Fibroblast of lung (primary cell): Measurements from ENCODE around the gene UBE2J2.

Experiments
- EZH2 ChIP-seq: IDR thresholded peaks from 2 replicates; pipeline ENCODE4 v1.5.1; 2012; ENCODE audit warnings: low read length, control low read depth, mild to moderate bottlenecking; ENCODE audit errors: missing control alignments
- TF ChIP-seq, protein P1 (sequence below), 2 donors: IDR thresholded peaks in 1 of 2; conservative IDR thresholded peaks in 1 of 2; 1 replicate in 1 of 2; 2 replicates in 1 of 2; pipeline ENCODE4 v1.5.1; 2011 to 2012; ENCODE audit warnings: low read length in 2 of 2, control low read depth in 1 of 2, inconsistent platforms in 1 of 2, low read depth in 1 of 2, mild to moderate bottlenecking in 1 of 2

- TF ChIP-seq EZH2 = no peak
- TF ChIP-seq, protein P1, sequence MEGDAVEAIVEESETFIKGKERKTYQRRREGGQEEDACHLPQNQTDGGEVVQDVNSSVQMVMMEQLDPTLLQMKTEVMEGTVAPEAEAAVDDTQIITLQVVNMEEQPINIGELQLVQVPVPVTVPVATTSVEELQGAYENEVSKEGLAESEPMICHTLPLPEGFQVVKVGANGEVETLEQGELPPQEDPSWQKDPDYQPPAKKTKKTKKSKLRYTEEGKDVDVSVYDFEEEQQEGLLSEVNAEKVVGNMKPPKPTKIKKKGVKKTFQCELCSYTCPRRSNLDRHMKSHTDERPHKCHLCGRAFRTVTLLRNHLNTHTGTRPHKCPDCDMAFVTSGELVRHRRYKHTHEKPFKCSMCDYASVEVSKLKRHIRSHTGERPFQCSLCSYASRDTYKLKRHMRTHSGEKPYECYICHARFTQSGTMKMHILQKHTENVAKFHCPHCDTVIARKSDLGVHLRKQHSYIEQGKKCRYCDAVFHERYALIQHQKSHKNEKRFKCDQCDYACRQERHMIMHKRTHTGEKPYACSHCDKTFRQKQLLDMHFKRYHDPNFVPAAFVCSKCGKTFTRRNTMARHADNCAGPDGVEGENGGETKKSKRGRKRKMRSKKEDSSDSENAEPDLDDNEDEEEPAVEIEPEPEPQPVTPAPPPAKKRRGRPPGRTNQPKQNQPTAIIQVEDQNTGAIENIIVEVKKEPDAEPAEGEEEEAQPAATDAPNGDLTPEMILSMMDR (conservative IDR thresholded peaks at IDR 0.05 in 1 of 2, IDR thresholded peaks at IDR 0.05 in 1 of 2; ENCODE audit: low read depth in 1 of 2, low read length in 2 of 2) = no peak
Observed at GRCh38 chr1:1292851-1293250, 19.2 kb upstream of the UBE2J2 start.
